Type B pancreatic cell (in vitro differentiated cells): Measurements from ENCODE around the gene SEPTIN5. TPM values are rescaled to one million over a fixed set of nuclear protein-coding genes. Genes with fewer than 3 reads are reported as not detected.
A peak's percentile ranks its signal among the peaks of the same experiment; 100 is the strongest.
"Not testable (repeated sequence)": the region's sequence is repeated elsewhere in the genome, so short reads cannot be mapped to it uniquely, and the experiment has no call there.

Experiments used
- DNase-seq: peaks from one replicate; pipeline ENCODE4 v3.0.0; 2021; ENCODE audit warnings: mixed read lengths; ENCODE audit not compliant: unreplicated experiment; ENCODE audit errors: extremely low spot score
- H3K27ac Mint-ChIP-seq: 2 replicates; pipeline ENCODE4 v1.8.0; 2021; ENCODE audit warnings: mild to moderate bottlenecking, mixed read lengths
- H3K27me3 Mint-ChIP-seq: 2 replicates; pipeline ENCODE4 v1.8.0; 2021; ENCODE audit warnings: mixed read lengths
- H3K36me3 Mint-ChIP-seq: 2 replicates; pipeline ENCODE4 v1.8.0; 2021; ENCODE audit warnings: mixed read lengths
- H3K4me1 Mint-ChIP-seq: one replicate; pipeline ENCODE4 v1.8.0; 2021; ENCODE audit warnings: mixed read lengths; ENCODE audit not compliant: unreplicated experiment
- H3K4me3 Mint-ChIP-seq: 2 replicates; pipeline ENCODE4 v1.8.0; 2021; ENCODE audit warnings: mild to moderate bottlenecking, mixed read lengths
- H3K9me3 Mint-ChIP-seq: 2 replicates; pipeline ENCODE4 v1.8.0; 2021; ENCODE audit warnings: mixed read lengths
- total RNA-seq: library from RNA; stranded (reverse); gene quantifications from 2 replicates; pipeline ENCODE4 v1.2.1, GENCODE V29; 2021; ENCODE audit warnings: low replicate concordance
- TF ChIP-seq, protein P1 (sequence below): fragments of 200-600 bp; sonication (generic); conservative IDR thresholded peaks from 2 replicates; pipeline ENCODE4 v1.5.0; 2021; ENCODE audit warnings: antibody characterized with exemption, mild to moderate bottlenecking

SEPTIN5 gene
- total RNA-seq, 1 donor from 2014 or later = 45.7 TPM

DNA sequence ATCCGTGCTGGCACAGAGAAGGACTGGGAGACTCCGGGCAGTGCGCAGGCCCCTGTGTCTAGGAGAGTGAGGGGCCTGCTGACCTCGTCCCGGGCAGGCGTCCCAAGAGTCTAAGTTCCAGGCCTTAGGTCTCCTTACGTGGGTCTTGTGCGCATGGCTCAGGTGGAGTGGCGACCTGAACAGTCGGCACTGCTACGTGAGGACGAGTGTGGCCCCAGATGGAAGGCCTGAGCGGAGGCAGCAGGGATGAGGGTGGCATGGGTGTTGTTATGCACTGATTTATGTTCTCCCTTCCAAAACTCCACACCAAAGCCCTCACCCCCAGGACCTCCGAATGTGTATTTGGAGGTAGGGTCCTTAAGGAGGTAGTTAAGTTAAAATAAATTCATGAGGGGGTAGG, 20.7 kb upstream of the SEPTIN5 start:
- Mint-ChIP-seq H3K36me3 (no peaks in the 10 kb centered on the region), H3K27me3 (peaks cover 2% of the 10 kb centered on the region), H3K4me3 (no peak overlapping the region), H3K4me1 (peaks cover 11% of the 10 kb centered on the region), H3K9me3 (no peaks in the 10 kb centered on the region), H3K27ac (peak overlapping the region; percentile 70)
- TF ChIP-seq, protein P1, sequence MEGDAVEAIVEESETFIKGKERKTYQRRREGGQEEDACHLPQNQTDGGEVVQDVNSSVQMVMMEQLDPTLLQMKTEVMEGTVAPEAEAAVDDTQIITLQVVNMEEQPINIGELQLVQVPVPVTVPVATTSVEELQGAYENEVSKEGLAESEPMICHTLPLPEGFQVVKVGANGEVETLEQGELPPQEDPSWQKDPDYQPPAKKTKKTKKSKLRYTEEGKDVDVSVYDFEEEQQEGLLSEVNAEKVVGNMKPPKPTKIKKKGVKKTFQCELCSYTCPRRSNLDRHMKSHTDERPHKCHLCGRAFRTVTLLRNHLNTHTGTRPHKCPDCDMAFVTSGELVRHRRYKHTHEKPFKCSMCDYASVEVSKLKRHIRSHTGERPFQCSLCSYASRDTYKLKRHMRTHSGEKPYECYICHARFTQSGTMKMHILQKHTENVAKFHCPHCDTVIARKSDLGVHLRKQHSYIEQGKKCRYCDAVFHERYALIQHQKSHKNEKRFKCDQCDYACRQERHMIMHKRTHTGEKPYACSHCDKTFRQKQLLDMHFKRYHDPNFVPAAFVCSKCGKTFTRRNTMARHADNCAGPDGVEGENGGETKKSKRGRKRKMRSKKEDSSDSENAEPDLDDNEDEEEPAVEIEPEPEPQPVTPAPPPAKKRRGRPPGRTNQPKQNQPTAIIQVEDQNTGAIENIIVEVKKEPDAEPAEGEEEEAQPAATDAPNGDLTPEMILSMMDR = no peak
- DNase-seq = no peak

DNA sequence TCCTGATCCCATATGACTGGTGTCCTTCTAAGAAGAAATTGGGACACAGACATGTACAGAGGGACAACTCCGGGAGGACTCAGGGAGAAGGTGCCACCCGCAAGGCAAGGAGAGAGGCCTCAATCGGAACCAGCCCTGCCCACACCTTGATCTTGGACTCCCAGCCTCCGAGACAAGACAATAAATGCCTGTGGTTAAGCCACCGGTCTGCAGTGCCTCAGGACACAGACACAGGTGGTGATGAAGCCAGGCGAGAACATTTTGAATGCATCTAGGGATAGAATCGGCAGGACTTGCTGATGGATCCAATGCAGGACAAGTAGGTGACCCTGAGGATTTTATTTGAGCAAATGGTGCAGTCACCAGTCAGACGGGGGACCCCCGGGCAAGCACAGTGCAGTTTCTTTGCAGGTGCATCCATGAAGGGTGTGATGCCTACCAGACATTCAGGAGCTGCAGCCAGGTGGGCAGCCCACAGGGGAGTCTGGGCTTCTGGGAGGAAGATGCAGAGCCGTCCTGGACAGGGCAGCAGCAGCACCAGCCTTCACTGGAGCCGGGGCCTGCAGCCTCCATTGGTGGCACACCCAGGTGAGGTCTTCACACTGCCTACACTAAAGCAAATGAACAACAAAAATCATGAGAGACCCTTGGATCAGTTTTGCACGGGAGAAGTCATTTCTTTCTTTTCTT, 20.2 kb upstream of the SEPTIN5 start:
- H3K27ac Mint-ChIP-seq = peak overlapping the region; percentile 46
- TF ChIP-seq, protein P1 = no peak
- no peak for DNase-seq
- H3K9me3 Mint-ChIP-seq = no peaks in the 10 kb centered on the region
- peaks cover 11% of the 10 kb centered on the region for H3K4me1 Mint-ChIP-seq
- H3K27me3 Mint-ChIP-seq = peaks cover 2% of the 10 kb centered on the region
- H3K4me3 Mint-ChIP-seq = no peak overlapping the region
- no peaks in the 10 kb centered on the region for H3K36me3 Mint-ChIP-seq

DNA sequence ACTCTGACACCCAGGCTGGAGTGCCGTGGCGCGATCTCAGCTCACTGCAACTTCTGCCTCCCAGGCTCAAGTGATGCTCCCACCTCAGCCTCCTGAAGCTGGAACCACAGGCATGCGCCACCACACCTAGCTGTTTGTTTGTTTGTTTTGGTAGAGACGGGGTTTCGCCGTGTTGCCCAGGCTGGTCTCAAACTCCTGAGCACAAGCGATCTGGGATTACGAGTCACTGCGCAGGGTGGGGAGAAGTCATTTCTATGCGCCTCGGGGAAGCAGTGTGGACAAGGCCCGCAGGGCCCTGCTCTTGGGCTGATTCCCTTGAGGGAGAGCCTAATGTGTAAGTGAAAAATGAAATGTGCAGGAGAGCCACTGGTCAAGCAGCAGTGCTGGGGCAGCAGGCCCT, 19.6 kb upstream of the SEPTIN5 start:
- Mint-ChIP-seq H3K27ac (no peak overlapping the region), H3K27me3 (peaks cover 2% of the 10 kb centered on the region), H3K4me3 (no peak overlapping the region), H3K4me1 (peaks cover 11% of the 10 kb centered on the region), H3K36me3 (no peaks in the 10 kb centered on the region), H3K9me3 (no peaks in the 10 kb centered on the region)
- TF ChIP-seq, protein P1 = no peak
- no peak for DNase-seq

DNA sequence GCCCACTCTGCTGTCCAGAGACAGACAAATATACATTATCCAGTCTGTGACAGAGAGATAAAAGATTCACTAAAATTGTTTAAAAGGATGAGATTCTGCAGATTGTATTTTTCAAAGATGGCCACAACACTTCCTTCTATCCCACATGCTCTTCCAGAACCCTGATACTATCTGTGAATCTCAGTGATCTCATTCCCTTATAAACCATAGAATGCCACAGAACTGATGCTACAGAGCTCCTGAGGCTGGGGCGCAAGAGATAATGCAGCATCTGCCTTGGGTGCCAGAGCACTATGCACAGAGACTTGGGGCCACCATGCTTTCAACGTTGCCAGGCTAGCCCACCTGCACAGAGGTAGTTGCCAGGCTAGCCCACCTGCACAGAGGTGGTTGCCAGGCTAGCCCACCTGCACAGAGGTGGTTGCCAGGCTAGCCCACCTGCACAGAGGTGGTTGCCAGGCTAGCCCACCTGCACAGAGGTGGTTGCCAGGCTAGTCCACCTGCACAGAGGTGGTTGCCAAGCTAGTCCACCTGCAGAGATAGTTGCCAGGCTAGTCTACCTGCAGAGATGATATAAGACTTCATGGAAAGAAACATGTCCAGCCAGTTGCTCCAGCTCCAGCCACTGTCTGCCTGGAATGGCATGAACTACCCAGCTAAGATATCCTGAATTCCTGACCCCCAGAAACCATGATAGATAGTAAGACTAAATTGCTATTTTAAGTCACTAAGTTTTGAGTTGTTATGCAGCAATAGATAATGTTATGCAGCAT, 17.6 kb upstream of the SEPTIN5 start:
- Mint-ChIP-seq H3K27me3 (no peaks in the 10 kb centered on the region), H3K9me3 (no peaks in the 10 kb centered on the region), H3K4me1 (peaks cover 5% of the 10 kb centered on the region), H3K27ac (no peak overlapping the region), H3K4me3 (no peak overlapping the region), H3K36me3 (no peaks in the 10 kb centered on the region)
- TF ChIP-seq, protein P1 = no peak
- DNase-seq = no peak

DNA sequence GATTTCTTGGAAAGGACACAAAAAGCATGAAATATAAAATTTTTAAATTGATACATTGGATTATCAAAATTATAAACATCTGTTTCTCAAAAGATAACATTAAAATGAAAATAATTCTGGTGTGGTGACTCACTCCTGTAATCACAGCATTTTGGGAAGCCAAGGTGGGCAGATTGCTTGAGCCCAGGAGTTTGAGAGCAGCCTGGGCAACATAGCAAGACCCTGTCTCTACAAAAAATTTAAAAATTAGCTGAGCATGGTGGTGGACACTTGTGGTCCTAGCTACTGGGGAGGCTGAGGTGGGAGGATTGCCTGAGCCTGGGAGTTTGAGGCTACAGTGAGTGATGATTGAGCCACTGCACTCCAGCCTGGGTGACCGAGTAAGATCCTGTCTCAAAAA, 16.4 kb upstream of the SEPTIN5 start:
- H3K9me3 Mint-ChIP-seq, H3K27ac Mint-ChIP-seq, H3K4me3 Mint-ChIP-seq, H3K4me1 Mint-ChIP-seq, H3K27me3 Mint-ChIP-seq, DNase-seq, H3K36me3 Mint-ChIP-seq: not testable (repeated sequence)

DNA sequence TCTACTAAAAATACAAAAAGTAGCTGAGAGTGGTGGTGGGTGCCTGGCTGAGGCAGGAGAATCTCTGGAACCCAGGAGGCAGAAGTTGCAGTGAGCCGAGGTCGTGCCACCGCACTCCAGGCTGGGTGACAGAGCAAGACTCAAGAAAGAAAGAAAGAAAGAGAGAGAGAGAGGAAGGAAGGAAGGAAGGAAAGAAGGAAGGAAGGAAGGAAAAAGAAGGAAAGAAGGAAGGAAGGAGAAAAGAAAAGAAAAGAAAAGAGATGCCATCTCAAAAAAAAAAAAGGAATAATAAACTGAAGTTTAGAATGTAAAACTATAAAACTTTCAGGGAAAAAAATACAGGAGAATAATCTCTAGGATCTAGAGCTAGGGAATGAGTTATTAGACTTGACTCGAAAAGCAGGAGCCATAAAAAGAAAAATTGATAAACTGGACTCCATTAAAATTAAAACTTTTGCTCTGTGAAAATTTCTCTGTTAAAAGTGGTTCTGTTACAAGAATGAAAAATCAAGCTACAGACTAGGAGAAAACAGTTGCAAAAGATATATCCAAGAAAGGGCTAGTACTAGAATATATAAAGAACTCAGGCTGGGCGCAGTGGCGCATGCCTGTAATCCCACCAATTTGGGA, 13.4 kb upstream of the SEPTIN5 start:
- no peaks in the 10 kb centered on the region for H3K9me3 Mint-ChIP-seq
- H3K27ac Mint-ChIP-seq = no peak overlapping the region
- no peaks in the 10 kb centered on the region for H3K27me3 Mint-ChIP-seq
- DNase-seq = no peak
- H3K4me1 Mint-ChIP-seq = no peaks in the 10 kb centered on the region
- no peak overlapping the region for H3K4me3 Mint-ChIP-seq
- TF ChIP-seq, protein P1 = no peak
- no peaks in the 10 kb centered on the region for H3K36me3 Mint-ChIP-seq
